Dedifferentiated amniotic fluid mesenchymal stem cell (primary cell): ENCODE results near the gene SMARCA2.

Experiments
- DNase-seq: peaks from one replicate; pipeline ENCODE4 v3.0.0-alpha.2; 2016; ENCODE audit errors: extremely low spot score

Gene SMARCA2

GRCh38 chr9:2210201-2210600 lies 195.1 kb downstream of the SMARCA2 start:
- no peak for DNase-seq

GRCh38 chr9:2213830-2214468 lies 198.8 kb downstream of the SMARCA2 start:
- DNase-seq = no peak

DNA sequence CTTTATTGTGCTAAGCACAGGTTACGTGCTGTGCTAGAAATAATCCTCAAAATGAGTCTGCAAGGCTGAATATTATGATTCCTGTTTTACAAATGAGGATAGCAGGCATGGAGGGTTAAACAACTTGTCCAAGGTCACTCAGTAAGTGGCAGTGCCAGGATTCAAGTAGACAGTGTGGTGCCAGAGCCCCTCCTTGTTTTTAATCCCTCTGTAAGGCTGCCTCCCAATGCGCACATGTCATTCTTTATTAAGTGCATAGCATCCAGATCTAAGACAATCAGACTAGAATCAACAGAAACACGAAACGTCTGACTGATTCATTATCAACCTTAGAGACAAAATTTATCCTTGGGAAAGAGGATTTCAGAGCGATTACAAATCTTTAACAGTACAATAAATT lies 199.6 kb downstream of the SMARCA2 start:
- DNase-seq = no peak

- no peak for DNase-seq
Observed at GRCh38 chr9:2215921-2216441, 200.8 kb downstream of the SMARCA2 start.

DNA sequence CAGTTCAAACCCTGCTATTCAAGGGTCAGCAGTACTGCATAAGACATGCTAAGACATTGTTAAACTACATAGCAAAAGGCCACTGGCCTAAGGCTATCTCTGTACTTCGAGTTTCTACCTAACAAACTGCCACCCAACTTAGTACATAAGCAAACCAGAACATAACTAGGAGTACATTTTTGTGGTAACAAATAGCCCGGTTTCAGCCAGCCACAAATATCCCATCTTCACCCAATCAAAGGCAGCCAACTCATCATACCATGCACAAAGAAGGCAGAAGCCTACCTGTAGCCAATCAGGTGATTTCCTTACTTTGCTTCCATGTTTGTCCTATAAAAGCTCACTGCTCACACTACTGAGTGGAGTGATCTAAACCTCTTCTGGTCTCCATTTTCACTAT lies 201.4 kb downstream of the SMARCA2 start:
- DNase-seq = no peak

- no peak for DNase-seq
Observed at GRCh38 chr9:2217540-2217939, 202.4 kb downstream of the SMARCA2 start.

GRCh38 chr9:2220036-2220435 lies 204.9 kb downstream of the SMARCA2 start:
- no peak for DNase-seq

- DNase-seq = peak; percentile 17
Observed at GRCh38 chr9:2227144-2227867, 212.2 kb downstream of the SMARCA2 start.

GRCh38 chr9:2228132-2228531 lies 213.0 kb downstream of the SMARCA2 start:
- DNase-seq = no peak

GRCh38 chr9:2228641-2229040 lies 213.5 kb downstream of the SMARCA2 start:
- no peak for DNase-seq

GRCh38 chr9:2229109-2229721 lies 214.1 kb downstream of the SMARCA2 start:
- no peak for DNase-seq

- no peak for DNase-seq
Observed at GRCh38 chr9:2230362-2230761, 215.2 kb downstream of the SMARCA2 start.

- DNase-seq = no peak
Observed at GRCh38 chr9:2231101-2231500, 216.0 kb downstream of the SMARCA2 start.

- peak; percentile 17 for DNase-seq
Observed at GRCh38 chr9:2231829-2232228, 216.7 kb downstream of the SMARCA2 start.

DNA sequence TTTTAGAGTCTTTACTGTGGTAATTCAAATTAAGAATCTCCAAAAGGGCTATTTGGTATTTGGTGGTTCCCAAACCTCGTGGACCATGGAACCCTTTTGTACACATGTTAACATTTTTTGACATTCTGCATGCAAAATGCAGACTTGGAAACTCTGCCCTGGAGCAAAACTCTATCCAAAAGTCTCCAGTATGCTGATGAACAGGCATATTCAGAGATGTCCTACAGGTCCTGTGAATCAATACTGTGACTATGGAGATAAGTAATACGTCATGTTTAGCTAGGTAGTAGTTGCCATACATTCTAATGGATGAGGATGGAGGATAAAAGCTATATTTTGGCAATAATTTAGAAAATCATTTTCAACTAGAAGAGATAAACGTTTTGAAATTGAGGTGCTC lies 218.1 kb downstream of the SMARCA2 start:
- DNase-seq = no peak

- no peak for DNase-seq
Observed at GRCh38 chr9:2234371-2234893, 219.3 kb downstream of the SMARCA2 start.

- no peak for DNase-seq
Observed at GRCh38 chr9:2235623-2236022, 220.5 kb downstream of the SMARCA2 start.

DNA sequence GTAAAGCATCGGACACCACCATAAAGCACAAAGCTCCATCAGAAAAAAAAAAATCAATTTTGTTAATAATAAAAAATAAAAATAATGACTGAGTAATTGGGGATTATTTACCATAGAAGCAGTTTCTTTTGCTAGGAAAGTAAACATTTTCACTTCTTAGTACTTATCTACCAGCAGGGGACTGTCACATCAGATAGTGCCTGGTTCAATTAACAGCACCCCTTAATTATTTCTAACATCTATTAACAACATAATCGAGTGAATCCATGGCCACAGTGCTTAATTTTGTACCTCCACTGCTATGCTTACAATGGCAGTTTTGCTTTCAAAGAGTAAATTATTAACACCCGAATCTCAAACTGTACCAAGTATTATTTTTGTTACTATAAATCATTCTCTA lies 221.7 kb downstream of the SMARCA2 start:
- no peak for DNase-seq

DNA sequence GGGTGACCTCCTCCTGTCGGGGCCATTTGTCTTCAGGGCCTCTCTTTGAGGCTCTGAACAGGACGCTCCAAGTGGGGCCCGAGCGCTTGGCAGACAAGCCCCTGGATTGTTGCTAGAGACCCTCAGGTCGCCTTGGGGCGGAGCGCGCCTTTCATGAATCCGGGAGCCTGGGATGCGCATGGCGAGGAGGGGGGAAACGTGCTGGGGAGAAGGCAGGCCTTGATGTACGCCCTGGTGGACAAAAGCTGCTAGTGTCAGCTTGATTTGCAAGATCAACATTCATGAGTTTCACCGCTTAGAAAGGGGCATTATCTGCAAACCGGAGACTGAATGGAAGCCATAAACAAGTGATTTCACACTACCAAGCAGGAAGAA lies 226.3 kb downstream of the SMARCA2 start:
- DNase-seq = no peak

DNA sequence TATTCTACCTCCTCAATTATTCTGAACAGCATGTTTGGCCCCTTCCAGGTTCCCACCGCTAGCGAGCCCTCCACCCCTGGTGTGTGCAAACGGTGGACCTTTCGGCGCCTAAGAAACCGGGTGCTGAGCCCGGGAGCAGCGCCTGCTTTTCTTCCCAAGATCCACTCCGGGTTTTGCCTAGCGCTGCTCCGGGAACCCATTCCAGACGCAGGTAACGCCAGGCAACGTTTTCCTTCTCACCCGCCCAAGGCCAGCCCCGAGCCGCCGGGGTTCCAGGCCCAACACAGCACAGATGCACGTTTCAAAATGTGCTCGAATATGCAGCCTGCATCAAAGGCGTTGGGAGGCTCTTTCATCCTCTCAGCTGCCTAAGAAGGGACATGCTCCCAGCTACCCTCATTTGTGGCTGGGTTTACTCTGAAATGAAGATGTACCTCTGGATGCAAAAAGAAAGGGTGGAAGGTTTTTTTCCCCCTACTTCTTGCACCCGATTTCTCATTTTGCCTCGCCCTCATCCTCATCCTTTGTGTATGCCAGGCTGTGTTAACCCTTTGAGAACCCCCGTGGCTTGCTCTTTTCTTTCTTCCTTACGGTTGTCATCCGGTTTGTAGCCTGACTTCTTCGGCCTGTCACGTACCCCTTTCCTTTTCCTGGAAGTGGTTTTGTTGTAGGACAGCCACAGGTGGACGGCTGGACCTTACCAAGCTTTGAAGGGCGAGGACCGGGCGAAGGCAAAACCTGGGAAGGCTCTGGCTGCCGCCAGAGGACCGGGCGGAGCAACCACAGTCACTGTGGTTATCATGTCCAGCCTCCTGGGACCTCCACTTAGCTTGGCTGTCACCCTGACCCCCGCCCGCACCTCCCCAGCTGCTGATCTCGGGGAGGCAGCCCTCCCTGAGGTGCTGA lies 226.9 kb downstream of the SMARCA2 start:
- peak; percentile 80 for DNase-seq

GRCh38 chr9:2242831-2243330 lies 227.7 kb downstream of the SMARCA2 start:
- DNase-seq = no peak
